ENCODE measurements around the gene CHML. TPM values are rescaled to one million over a fixed set of nuclear protein-coding genes. Genes with fewer than 3 reads are reported as not detected.
"Not testable (repeated sequence)": the region's sequence is repeated elsewhere in the genome, so short reads cannot be mapped to it uniquely, and the experiment has no call there.

The CHML gene
- total RNA-seq (2014; rRNA removed; shearing (Covaris generic)) (7.2 and 8.9 TPM in 2 replicates), polyA plus RNA-seq (2016; fragmentation: Nextera tagmentation; extraction: Ambion mirVana) (3.2 and 3.4 TPM in 2 replicates)

- WGBS, 2 experiments (ENCODE audit: low coverage in 1 of 2, low lambda C conversion rate in 2 of 2, missing lambda C conversion rate in 2 of 2), result 8 to 29% methylated on average over 17 to 63 of the region's 81 CpGs
- Histone ChIP-seq H3K36me3 (ENCODE audit: low read depth) (peaks cover 3% of the 10 kb centered on the region; the same call in 1 of the 2 replicates), H3K4me1 (ENCODE audit: insufficient read depth) (peaks cover 32% of the 10 kb centered on the region), H3K4me3 (peak within 1 kb of the TSS; percentile 84), H3K9me3 (ENCODE audit: low read depth) (no peaks in the 10 kb centered on the region), H2AFZ (peak within 1 kb of the TSS; percentile 91), H3K27me3 (replicated peaks; ENCODE audit: insufficient read depth) (no peaks in the 10 kb centered on the region), H4K20me1 (ENCODE audit: insufficient read depth) (no peaks in the 10 kb centered on the region), H3K27ac (no peak within 1 kb of the TSS), H3K9ac (peak within 1 kb of the TSS; percentile 70), H3F3A (ENCODE audit: insufficient read depth) (peaks cover 12% of the 10 kb centered on the region), H3K4me2 (ENCODE audit: unreplicated experiment) (peak within 1 kb of the TSS; percentile 93), H3K9me2 (ENCODE audit: insufficient read depth) (no peaks in the 10 kb centered on the region), H3K79me2 (ENCODE audit: insufficient read depth) (peaks cover 33% of the 10 kb centered on the region)
- no peak for TF ChIP-seq EZH2 (IDR thresholded peaks at IDR 0.05; ENCODE audit: insufficient read depth, poor library complexity, severe bottlenecking)
- TF ChIP-seq EZH2phosphoT487 (IDR thresholded peaks at IDR 0.05; ENCODE audit: insufficient read depth, low read depth), result no peak
- DNase-seq, result peak; percentile 94
- in situ Hi-C loops (cut with MboI), result no loop called here
These were observed at the start of gene CHML, which contains the start of gene OPN3 for GRCh38 chr1:241640149-241640866. CHML (minus strand) TSS chr1:241640369; CDS start chr1:241635766, 4,603 bp downstream. OPN3 (minus strand) TSS chr1:241640369; CDS start chr1:241640254, 115 bp downstream.

- Histone ChIP-seq H3K27ac (no peak overlapping the region), H3K9me2 (ENCODE audit: insufficient read depth) (no peaks in the 10 kb centered on the region), H3K27me3 (replicated peaks; ENCODE audit: insufficient read depth) (no peaks in the 10 kb centered on the region), H3K79me2 (ENCODE audit: insufficient read depth) (no peaks in the 10 kb centered on the region), H3K4me1 (ENCODE audit: insufficient read depth) (no peaks in the 10 kb centered on the region), H3K4me3 (no peak overlapping the region), H4K20me1 (ENCODE audit: insufficient read depth) (no peaks in the 10 kb centered on the region), H3K36me3 (ENCODE audit: low read depth) (no peaks in the 10 kb centered on the region), H3K9ac (no peak overlapping the region), H3F3A (ENCODE audit: insufficient read depth) (no peaks in the 10 kb centered on the region), H2AFZ (no peak overlapping the region), H3K9me3 (ENCODE audit: low read depth) (no peaks in the 10 kb centered on the region), H3K4me2 (ENCODE audit: unreplicated experiment) (no peak overlapping the region)
- in situ Hi-C loops (cut with MboI), result no loop called here
- WGBS, 2 experiments (ENCODE audit: low coverage in 1 of 2, low lambda C conversion rate in 2 of 2, missing lambda C conversion rate in 2 of 2), result 73 to 77% methylated on average over 2 of the region's 2 CpGs
- no peak for DNase-seq
- TF ChIP-seq EZH2phosphoT487 (IDR thresholded peaks at IDR 0.05; ENCODE audit: insufficient read depth, low read depth) (no peak), EZH2 (IDR thresholded peaks at IDR 0.05; ENCODE audit: insufficient read depth, poor library complexity, severe bottlenecking) (no peak)
These were observed 48.8 kb upstream of the CHML start for GRCh38 chr1:241688940-241689368.

GRCh38 chr1:241684108-241684507 is 43.9 kb upstream of the CHML start:
- in situ Hi-C loops (cut with MboI), result no loop called here
- no peak overlapping the region for H3K9ac ChIP-seq
- WGBS, 2 experiments (ENCODE audit: low coverage in 1 of 2, low lambda C conversion rate in 2 of 2, missing lambda C conversion rate in 2 of 2), result 89 to 97% methylated on average over 1 of the region's 1 CpG

GRCh38 chr1:241682921-241683320 is 42.8 kb upstream of the CHML start:
- Histone ChIP-seq H2AFZ (no peak overlapping the region), H3K36me3 (ENCODE audit: low read depth) (no peaks in the 10 kb centered on the region), H3K4me2 (ENCODE audit: unreplicated experiment) (no peak overlapping the region), H3K9me2 (ENCODE audit: insufficient read depth) (no peaks in the 10 kb centered on the region), H3K4me3 (no peak overlapping the region), H3K9ac (no peak overlapping the region), H3F3A (ENCODE audit: insufficient read depth) (no peaks in the 10 kb centered on the region), H3K27me3 (replicated peaks; ENCODE audit: insufficient read depth) (no peaks in the 10 kb centered on the region; the same call in 1 of the 2 replicates), H3K9me3 (ENCODE audit: low read depth) (no peaks in the 10 kb centered on the region), H3K27ac (no peak overlapping the region), H3K4me1 (ENCODE audit: insufficient read depth) (no peaks in the 10 kb centered on the region), H4K20me1 (ENCODE audit: insufficient read depth) (no peaks in the 10 kb centered on the region), H3K79me2 (ENCODE audit: insufficient read depth) (no peaks in the 10 kb centered on the region)
- no peak for DNase-seq
- TF ChIP-seq EZH2 (IDR thresholded peaks at IDR 0.05; ENCODE audit: insufficient read depth, poor library complexity, severe bottlenecking) (no peak), EZH2phosphoT487 (IDR thresholded peaks at IDR 0.05; ENCODE audit: insufficient read depth, low read depth) (no peak)
- 79 to 88% methylated on average over 2 of the region's 2 CpGs for WGBS, 2 experiments (ENCODE audit: low coverage in 1 of 2, low lambda C conversion rate in 2 of 2, missing lambda C conversion rate in 2 of 2)
- in situ Hi-C loops (cut with MboI), result no loop called here

More at GRCh38 chr1:241684108-241684507, 43.9 kb upstream of the CHML start:
- Histone ChIP-seq H3F3A (ENCODE audit: insufficient read depth) (no peaks in the 10 kb centered on the region), H3K9me3 (ENCODE audit: low read depth) (no peaks in the 10 kb centered on the region), H3K4me2 (ENCODE audit: unreplicated experiment) (no peak overlapping the region), H3K36me3 (ENCODE audit: low read depth) (no peaks in the 10 kb centered on the region), H3K9me2 (ENCODE audit: insufficient read depth) (no peaks in the 10 kb centered on the region), H3K27me3 (replicated peaks; ENCODE audit: insufficient read depth) (no peaks in the 10 kb centered on the region; the same call in 1 of the 2 replicates), H3K4me1 (ENCODE audit: insufficient read depth) (no peaks in the 10 kb centered on the region), H2AFZ (no peak overlapping the region), H3K27ac (no peak overlapping the region), H3K79me2 (ENCODE audit: insufficient read depth) (no peaks in the 10 kb centered on the region), H4K20me1 (ENCODE audit: insufficient read depth) (no peaks in the 10 kb centered on the region), H3K4me3 (no peak overlapping the region)
- no peak for DNase-seq
- TF ChIP-seq EZH2 (IDR thresholded peaks at IDR 0.05; ENCODE audit: insufficient read depth, poor library complexity, severe bottlenecking), result no peak
- TF ChIP-seq EZH2phosphoT487 (IDR thresholded peaks at IDR 0.05; ENCODE audit: insufficient read depth, low read depth), result no peak

GRCh38 chr1:241681861-241682448 is 41.8 kb upstream of the CHML start:
- H3F3A ChIP-seq (ENCODE audit: insufficient read depth); H3K9me2 ChIP-seq (ENCODE audit: insufficient read depth); H3K9me3 ChIP-seq (ENCODE audit: low read depth); H3K4me1 ChIP-seq (ENCODE audit: insufficient read depth); H3K79me2 ChIP-seq (ENCODE audit: insufficient read depth); H3K4me3 ChIP-seq; DNase-seq; H3K4me2 ChIP-seq (ENCODE audit: unreplicated experiment); H2AFZ ChIP-seq; H3K27ac ChIP-seq; H3K9ac ChIP-seq; H3K36me3 ChIP-seq (ENCODE audit: low read depth); H4K20me1 ChIP-seq (ENCODE audit: insufficient read depth); H3K27me3 ChIP-seq (replicated peaks; ENCODE audit: insufficient read depth); in situ Hi-C loops (cut with MboI): not testable (repeated sequence)
- 56 to 58% methylated on average over 4 of the region's 4 CpGs for WGBS, 2 experiments (ENCODE audit: low coverage in 1 of 2, low lambda C conversion rate in 2 of 2, missing lambda C conversion rate in 2 of 2)
